Measurements from ENCODE around the gene METTL25B.

DNA sequence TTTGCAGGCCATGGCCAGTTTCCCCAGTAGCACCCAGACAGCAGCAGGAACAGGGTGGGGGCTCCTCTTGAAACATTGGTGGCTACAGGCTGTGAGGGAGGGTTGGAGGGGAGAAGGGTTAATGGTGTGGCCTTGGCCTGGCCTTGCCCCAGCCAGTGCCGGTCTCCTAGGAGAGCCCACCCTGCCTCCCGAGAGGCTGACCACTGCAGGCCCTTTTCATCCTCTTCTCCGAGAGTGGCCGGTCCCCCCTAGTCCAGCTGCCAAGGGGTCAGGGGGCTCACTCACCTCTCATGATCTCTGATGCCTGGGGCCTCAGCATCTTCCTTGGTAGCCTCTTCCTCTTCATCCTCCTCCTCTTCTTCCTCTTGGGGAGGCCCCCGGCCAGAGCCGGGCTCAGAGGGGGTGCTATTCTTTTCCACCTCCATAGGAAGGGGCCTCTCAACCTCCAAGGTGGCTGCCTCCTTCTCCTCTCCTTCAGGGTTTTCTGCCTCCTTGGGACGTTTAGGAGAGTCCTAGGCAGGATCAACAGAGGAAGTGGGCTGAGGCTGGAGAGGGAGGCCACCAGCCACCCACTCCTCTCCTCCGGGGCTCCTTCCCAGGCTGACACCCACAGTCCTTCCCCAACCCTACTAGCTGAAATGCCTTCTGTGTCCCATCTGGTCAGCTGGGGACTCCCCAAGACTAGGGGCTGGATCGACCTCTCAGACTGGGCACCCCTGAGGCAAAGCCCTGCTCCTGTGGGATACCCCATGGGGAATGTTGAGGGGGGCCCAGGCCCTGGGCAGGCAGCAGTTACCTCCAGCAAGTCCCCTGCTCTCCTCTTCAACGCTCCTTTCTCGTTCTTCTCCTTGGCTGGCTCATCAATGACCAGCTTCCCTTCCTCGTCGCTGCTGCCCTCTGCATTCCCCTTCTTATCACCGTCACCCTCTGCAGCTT, 15.4 kb downstream of the METTL25B start:
- no peak for TF ChIP-seq POLR2AphosphoS5 (IDR thresholded peaks at IDR 0.05; ENCODE audit: low read depth, low read length)
- TF ChIP-seq POU2F2 (IDR thresholded peaks at IDR 0.05; ENCODE audit: low read depth, low read length): no peak
- TF ChIP-seq POLR2A (IDR thresholded peaks at IDR 0.05; ENCODE audit: low read depth, low read length): no peak
